Effector memory CD4-positive, alpha-beta T cell (primary cell): ENCODE measurements around the gene NCKAP5.

Experiments used
- DNase-seq, 3 donors: peaks; one replicate each; pipeline ENCODE4 v3.0.0-alpha.2; 2020
- H3K27ac ChIP-seq: 2 replicates; pipeline ENCODE4 v1.7.0; 2013; ENCODE audit warnings: mild to moderate bottlenecking, low read length, moderate library complexity; ENCODE audit not compliant: insufficient read depth, poor library complexity, severe bottlenecking
- H3K27me3 ChIP-seq: replicated peaks from 2 replicates; pipeline ENCODE4 v1.7.0; 2013; ENCODE audit warnings: mild to moderate bottlenecking, low read length; ENCODE audit not compliant: insufficient read depth, control insufficient read depth, poor library complexity, severe bottlenecking
- H3K36me3 ChIP-seq: 2 replicates; pipeline ENCODE4 v1.7.0; 2013; ENCODE audit warnings: mild to moderate bottlenecking, low read length, moderate library complexity; ENCODE audit not compliant: control insufficient read depth, insufficient read depth
- H3K4me1 ChIP-seq: 2 replicates; pipeline ENCODE4 v1.7.0; 2013; ENCODE audit warnings: low read length, mild to moderate bottlenecking; ENCODE audit not compliant: control insufficient read depth, insufficient read depth, poor library complexity, severe bottlenecking
- H3K4me3 ChIP-seq: 2 replicates; pipeline ENCODE4 v1.7.0; 2013; ENCODE audit warnings: low read length, low read depth, mild to moderate bottlenecking; ENCODE audit not compliant: insufficient read depth, poor library complexity, severe bottlenecking
- H3K9me3 ChIP-seq: 2 replicates; pipeline ENCODE4 v1.7.0; 2013; ENCODE audit warnings: mild to moderate bottlenecking, low read length, moderate library complexity; ENCODE audit not compliant: control insufficient read depth

The NCKAP5 gene

GRCh38 chr2:132798341-132798740 lies 769.9 kb downstream of the NCKAP5 start:
- Histone ChIP-seq H3K27me3 (no peaks in the 10 kb centered on the region), H3K27ac (no peak overlapping the region), H3K9me3 (peaks cover 3% of the 10 kb centered on the region), H3K36me3 (no peaks in the 10 kb centered on the region), H3K4me3 (no peak overlapping the region), H3K4me1 (no peaks in the 10 kb centered on the region)
- no peak for DNase-seq

- H3K9me3 ChIP-seq, result peaks cover 3% of the 10 kb centered on the region
Measured at GRCh38 chr2:132797556-132797955, 770.7 kb downstream of the NCKAP5 start.

GRCh38 chr2:132797071-132797470 lies 771.2 kb downstream of the NCKAP5 start:
- Histone ChIP-seq H3K36me3 (no peaks in the 10 kb centered on the region), H3K4me1 (no peaks in the 10 kb centered on the region), H3K27ac (no peak overlapping the region), H3K4me3 (no peak overlapping the region), H3K9me3 (peaks cover 3% of the 10 kb centered on the region), H3K27me3 (no peaks in the 10 kb centered on the region)
- no peak for DNase-seq

More at GRCh38 chr2:132797556-132797955, 770.7 kb downstream of the NCKAP5 start:
- Histone ChIP-seq H3K4me3 (no peak overlapping the region), H3K4me1 (no peaks in the 10 kb centered on the region), H3K27ac (no peak overlapping the region), H3K27me3 (no peaks in the 10 kb centered on the region), H3K36me3 (no peaks in the 10 kb centered on the region)
- DNase-seq, result no peak

GRCh38 chr2:132795220-132795619 lies 773.0 kb downstream of the NCKAP5 start:
- no peak overlapping the region for H3K27ac ChIP-seq
- DNase-seq, result no peak
- H3K36me3 ChIP-seq, result no peaks in the 10 kb centered on the region

GRCh38 chr2:132793532-132793931 lies 774.7 kb downstream of the NCKAP5 start:
- H3K4me1 ChIP-seq, result no peaks in the 10 kb centered on the region
- H3K9me3 ChIP-seq, result no peaks in the 10 kb centered on the region
- H3K27ac ChIP-seq, result no peak overlapping the region
- H3K4me3 ChIP-seq, result no peak overlapping the region
- no peaks in the 10 kb centered on the region for H3K27me3 ChIP-seq
- DNase-seq, result no peak
- no peaks in the 10 kb centered on the region for H3K36me3 ChIP-seq

More at GRCh38 chr2:132795220-132795619, 773.0 kb downstream of the NCKAP5 start:
- Histone ChIP-seq H3K4me3 (no peak overlapping the region), H3K9me3 (no peaks in the 10 kb centered on the region), H3K4me1 (no peaks in the 10 kb centered on the region), H3K27me3 (no peaks in the 10 kb centered on the region)

GRCh38 chr2:132790207-132790785 lies 778.0 kb downstream of the NCKAP5 start:
- no peak for DNase-seq
- no peaks in the 10 kb centered on the region for H3K27me3 ChIP-seq
- H3K27ac ChIP-seq, result no peak overlapping the region
- no peaks in the 10 kb centered on the region for H3K36me3 ChIP-seq
- no peak overlapping the region for H3K4me3 ChIP-seq
- no peaks in the 10 kb centered on the region for H3K9me3 ChIP-seq
- no peaks in the 10 kb centered on the region for H3K4me1 ChIP-seq

- no peaks in the 10 kb centered on the region for H3K27me3 ChIP-seq
- no peaks in the 10 kb centered on the region for H3K9me3 ChIP-seq
- no peaks in the 10 kb centered on the region for H3K36me3 ChIP-seq
- no peak overlapping the region for H3K27ac ChIP-seq
- H3K4me1 ChIP-seq, result no peaks in the 10 kb centered on the region
- H3K4me3 ChIP-seq, result no peak overlapping the region
- no peak for DNase-seq
Measured at GRCh38 chr2:132789066-132789465, 779.2 kb downstream of the NCKAP5 start.

- no peak overlapping the region for H3K27ac ChIP-seq
- H3K4me3 ChIP-seq, result no peak overlapping the region
- H3K36me3 ChIP-seq, result no peaks in the 10 kb centered on the region
- no peaks in the 10 kb centered on the region for H3K4me1 ChIP-seq
- H3K9me3 ChIP-seq, result no peaks in the 10 kb centered on the region
- no peak for DNase-seq
- no peaks in the 10 kb centered on the region for H3K27me3 ChIP-seq
Measured at GRCh38 chr2:132788310-132788838, 779.9 kb downstream of the NCKAP5 start.

- Histone ChIP-seq H3K9me3 (no peaks in the 10 kb centered on the region), H3K4me1 (no peaks in the 10 kb centered on the region), H3K27me3 (no peaks in the 10 kb centered on the region), H3K27ac (no peak overlapping the region), H3K4me3 (no peak overlapping the region), H3K36me3 (no peaks in the 10 kb centered on the region)
- no peak for DNase-seq
Measured at GRCh38 chr2:132783883-132784282, 784.4 kb downstream of the NCKAP5 start.

GRCh38 chr2:132782176-132782783 lies 786.0 kb downstream of the NCKAP5 start:
- no peak overlapping the region for H3K4me3 ChIP-seq
- no peak for DNase-seq
- H3K36me3 ChIP-seq, result no peaks in the 10 kb centered on the region
- H3K4me1 ChIP-seq, result no peaks in the 10 kb centered on the region
- H3K27me3 ChIP-seq, result no peaks in the 10 kb centered on the region
- H3K9me3 ChIP-seq, result no peaks in the 10 kb centered on the region
- no peak overlapping the region for H3K27ac ChIP-seq
